ENCODE measurements around the gene MCC.

- TF ChIP-seq GATA2 (IDR thresholded peaks at IDR 0.05; ENCODE audit: low read depth, low read length) (no peak), GATA3 (IDR thresholded peaks at IDR 0.05; ENCODE audit: low read depth, low read length) (no peak)
Observed at GRCh38 chr5:113205807-113206206, 282.4 kb downstream of the MCC start.
